Stimulated activated CD4-positive, alpha-beta T cell treated with anti-CD3 and anti-CD28 coated beads, TNF-alpha, amount 100 ng/mL, for 4 hours (primary cell): ENCODE data around the gene KMT2B.

Experiments used
- DNase-seq, 3 experiments: peaks; one replicate each; pipeline ENCODE4 v3.0.0-alpha.2; 2020; ENCODE audit warnings: low read depth in 3 of 3

The KMT2B gene

DNA sequence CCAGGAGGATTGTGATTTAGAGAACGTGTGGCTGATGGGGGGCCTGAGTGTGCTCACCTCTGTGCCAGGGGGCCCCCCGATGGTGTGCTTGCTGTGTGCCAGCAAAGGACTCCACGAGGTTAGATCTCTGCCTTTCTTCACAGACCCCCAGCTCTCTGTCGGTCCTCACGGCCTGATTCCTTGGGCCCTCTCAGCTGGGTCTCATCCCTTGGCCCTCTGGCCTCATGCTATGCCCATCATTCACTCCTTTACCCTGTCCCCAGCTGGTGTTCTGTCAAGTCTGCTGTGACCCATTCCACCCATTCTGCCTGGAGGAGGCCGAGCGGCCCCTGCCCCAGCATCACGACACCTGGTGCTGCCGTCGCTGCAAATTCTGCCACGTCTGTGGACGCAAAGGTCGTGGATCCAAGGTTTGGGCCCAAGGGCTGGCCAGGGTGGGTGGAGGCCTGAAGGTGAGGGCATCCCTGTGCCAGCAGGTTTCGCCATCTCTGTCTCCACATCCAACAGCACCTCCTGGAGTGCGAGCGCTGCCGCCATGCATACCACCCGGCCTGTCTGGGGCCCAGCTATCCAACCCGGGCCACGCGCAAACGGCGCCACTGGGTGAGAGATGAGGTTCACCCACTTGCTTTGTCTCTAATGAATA lies 7.5 kb downstream of the KMT2B start:
- DNase-seq: no peak

DNA sequence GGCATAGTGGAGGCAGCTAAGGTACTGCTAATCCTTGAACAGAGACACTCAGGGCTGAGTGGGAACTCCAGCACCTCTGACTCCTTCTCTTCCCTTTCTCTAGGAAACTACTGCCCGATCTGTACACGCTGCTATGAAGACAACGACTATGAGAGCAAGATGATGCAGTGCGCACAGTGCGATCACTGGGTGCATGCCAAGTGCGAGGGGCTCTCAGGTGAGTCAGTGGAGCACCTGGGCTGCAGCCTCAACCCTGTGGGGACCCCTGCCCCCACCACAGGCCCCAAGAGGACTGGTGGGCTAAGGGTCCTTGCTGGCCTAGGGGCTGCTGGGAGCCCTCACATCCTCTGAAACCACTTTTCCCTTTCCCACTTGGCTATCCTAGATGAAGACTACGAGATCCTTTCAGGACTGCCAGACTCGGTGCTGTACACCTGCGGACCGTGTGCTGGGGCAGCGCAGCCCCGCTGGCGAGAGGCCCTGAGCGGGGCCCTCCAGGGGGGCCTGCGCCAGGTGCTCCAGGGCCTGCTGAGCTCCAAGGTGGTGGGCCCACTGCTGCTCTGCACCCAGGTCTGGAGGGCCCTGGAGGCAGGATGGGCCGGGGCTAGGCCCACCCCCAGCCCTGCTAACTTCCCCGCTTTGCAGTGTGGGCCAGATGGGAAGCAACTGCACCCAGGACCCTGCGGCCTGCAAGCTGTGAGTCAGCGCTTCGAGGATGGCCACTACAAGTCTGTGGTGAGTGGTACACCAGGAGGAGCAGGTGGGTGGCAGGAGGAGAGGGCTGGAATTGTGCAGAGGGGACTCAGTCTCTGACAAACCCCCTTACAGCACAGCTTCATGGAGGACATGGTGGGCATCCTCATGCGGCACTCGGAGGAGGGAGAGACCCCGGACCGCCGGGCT lies 9.5 kb downstream of the KMT2B start:
- no peak for DNase-seq

- DNase-seq: no peak
These were observed 10.3 kb downstream of the KMT2B start for GRCh38 chr19:35727956-35728706.

DNA sequence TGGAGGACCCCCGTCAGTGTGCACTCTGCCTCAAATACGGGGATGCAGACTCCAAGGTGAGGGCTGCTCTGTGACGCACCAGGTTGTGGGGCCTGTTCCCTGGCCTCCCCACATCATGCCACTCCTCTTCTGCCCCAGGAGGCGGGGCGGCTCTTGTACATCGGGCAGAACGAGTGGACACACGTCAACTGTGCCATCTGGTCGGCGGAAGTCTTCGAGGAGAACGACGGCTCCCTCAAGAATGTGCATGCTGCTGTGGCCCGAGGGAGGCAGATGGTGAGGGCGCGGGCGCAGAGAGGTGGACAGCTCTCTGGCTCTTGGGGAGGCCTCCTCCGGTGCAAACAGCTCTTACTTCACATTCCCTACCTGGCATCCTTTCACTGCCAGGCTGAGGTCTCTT lies 11.2 kb downstream of the KMT2B start:
- no peak for DNase-seq

DNA sequence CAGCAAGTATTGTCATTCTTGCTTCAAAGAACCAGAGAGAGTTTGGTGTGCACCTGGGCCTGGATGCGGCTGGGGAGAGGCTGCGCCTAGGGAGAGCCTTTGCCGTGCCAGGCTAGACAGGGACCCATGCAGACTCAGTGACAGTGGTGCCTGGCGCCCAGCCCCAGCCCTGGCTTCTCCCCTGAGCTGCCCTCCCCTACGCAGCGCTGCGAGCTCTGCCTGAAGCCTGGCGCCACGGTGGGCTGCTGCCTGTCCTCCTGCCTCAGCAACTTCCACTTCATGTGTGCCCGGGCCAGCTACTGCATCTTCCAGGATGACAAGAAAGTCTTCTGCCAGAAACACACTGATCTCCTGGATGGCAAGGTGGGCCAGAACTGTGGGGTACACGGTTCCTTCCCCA lies 12.0 kb downstream of the KMT2B start:
- DNase-seq: no peak

GRCh38 chr19:35730326-35730725 lies 12.5 kb downstream of the KMT2B start:
- no peak for DNase-seq

DNA sequence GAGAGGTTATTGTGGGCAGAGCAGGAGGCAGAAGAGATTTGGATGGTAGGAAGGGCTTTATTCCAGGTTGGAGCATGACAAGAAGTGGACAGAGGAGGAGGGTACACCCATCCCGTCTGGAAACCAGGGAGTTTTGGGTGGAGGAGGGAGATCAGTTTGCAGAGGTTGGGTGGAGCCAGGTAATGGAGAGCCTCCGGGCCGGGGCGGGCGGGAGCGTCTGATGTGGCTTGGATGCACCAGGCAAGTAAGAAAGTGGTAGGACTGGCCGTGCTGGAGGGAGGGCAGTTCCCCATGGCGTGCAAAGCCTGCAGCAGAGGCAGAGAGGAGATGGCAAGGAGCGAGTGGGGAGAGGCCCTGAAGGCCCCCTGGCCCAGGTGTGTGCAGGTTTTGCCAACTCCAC lies 13.6 kb downstream of the KMT2B start:
- DNase-seq: no peak

DNA sequence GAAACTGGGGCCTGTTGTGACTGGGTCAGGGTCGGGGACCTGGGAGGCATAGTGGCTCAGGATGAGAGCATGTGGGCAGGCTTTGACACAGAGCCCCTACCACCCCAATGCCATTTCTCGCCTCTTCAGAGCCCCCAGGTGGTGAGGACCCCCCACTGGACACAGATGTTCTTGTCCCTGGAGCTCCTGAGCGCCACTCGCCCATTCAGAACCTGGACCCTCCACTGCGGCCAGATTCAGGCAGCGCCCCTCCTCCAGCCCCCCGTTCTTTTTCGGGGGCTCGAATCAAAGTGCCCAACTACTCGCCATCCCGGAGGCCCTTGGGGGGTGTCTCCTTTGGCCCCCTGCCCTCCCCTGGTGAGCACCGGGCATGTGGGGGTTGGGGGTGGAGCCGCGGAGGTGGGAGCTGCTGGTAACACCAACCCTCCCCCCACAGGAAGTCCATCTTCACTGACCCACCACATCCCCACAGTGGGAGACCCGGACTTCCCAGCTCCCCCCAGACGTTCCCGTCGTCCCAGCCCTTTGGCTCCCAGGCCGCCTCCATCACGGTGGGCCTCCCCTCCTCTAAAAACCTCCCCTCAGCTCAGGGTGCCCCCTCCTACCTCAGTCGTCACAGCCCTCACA lies 14.1 kb downstream of the KMT2B start:
- no peak for DNase-seq

- no peak for DNase-seq
These were observed 14.9 kb downstream of the KMT2B start for GRCh38 chr19:35732540-35733179.

DNA sequence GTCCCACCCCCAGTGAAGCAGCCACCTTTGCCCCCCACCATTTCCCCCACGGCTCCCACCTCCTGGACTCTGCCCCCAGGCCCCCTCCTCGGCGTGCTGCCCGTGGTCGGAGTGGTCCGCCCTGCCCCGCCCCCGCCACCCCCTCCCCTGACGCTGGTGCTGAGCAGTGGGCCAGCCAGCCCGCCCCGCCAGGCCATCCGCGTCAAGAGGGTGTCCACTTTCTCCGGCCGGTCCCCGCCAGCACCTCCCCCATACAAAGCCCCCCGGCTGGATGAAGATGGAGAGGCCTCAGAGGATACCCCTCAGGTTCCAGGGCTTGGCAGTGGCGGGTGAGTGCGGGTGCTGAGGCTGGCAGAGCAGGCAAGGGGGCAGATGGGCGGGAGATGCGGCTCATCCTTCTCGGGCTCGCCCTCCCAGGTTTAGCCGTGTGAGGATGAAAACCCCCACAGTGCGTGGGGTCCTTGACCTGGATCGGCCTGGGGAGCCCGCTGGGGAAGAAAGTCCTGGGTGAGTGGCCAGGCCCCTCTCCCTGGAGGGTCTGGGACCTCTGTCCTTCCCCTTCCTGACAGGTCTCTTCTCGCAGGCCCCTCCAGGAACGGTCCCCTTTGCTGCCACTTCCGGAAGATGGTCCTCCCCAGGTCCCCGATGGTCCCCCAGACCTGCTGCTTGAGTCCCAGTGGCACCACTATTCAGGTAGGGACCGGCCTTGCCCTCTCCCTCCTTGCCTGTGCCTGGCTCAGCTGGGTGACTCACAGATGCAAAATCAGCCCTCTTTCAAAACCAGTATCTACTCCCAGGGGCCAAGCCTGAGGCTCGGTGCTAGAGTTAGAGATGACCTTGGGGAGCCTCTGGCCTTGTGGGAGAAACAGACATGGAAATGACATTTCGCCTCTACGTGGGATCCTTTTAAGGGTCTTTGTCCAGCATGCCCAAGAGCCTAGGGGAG lies 15.7 kb downstream of the KMT2B start:
- DNase-seq: no peak

DNA sequence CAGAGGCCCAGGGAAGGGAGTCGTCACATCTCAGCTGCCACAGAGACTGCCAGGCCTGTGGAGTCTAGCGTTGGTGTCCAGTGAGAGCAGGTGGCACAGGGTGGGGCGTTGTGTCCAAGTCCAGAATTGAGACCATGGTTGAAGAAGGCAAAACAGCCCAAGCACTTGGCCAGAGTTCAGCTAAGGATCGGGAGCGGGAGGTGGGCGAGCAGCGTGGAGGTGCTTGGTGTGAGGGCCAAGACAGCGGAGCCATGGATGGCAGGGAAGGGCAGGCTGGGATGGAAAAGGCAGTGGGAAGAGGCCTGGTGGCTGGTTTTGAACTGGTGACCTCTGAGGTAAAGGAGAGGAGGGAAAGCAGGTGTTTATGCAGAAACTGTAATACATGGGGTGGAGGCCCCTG lies 16.5 kb downstream of the KMT2B start:
- no peak for DNase-seq

GRCh38 chr19:35734889-35735288 lies 17.1 kb downstream of the KMT2B start:
- no peak for DNase-seq

DNA sequence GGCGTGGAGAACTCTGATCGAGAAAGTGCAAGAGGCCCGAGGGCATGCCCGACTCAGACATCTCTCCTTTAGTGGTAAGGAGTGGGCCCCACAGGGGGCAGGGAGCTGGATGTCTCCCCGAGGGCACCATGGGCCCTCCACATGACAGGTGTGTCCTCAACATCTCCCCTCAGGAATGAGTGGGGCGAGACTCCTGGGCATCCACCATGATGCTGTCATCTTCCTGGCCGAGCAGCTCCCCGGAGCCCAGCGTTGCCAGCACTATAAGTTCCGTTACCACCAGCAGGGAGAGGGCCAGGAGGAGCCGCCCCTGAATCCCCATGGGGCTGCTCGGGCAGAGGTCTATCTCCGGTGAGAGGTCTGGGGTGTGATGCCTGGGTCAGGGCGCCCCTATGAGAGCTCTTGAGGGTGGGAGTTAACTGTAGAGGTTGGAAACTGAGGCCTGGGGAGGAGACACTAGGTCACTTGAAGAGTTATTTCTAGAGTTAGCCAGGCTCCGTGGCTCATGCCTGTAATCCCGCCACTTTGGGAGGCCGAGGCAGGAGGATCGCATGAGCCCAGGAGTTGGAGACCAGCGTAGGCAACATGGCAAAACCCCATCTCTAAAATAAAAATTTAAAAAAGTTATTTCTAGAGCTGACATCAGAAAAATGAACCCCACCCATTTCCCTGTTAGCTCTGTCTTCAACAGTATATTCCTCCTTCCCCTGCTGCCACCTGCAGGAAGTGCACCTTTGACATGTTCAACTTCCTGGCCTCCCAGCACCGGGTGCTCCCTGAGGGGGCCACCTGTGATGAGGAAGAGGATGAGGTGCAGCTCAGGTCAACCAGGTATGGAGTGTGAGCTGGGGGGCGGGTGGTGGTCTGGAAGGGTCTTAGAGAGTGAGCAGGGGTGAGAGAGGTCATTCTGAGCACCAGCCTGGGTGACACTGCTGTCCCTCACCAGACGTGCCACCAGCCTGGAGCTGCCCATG lies 19.4 kb downstream of the KMT2B start:
- DNase-seq: no peak

- no peak for DNase-seq
These were observed 20.5 kb downstream of the KMT2B start for GRCh38 chr19:35738021-35738886.

- DNase-seq: no peak
These were observed 21.1 kb downstream of the KMT2B start for GRCh38 chr19:35738887-35739229.

DNA sequence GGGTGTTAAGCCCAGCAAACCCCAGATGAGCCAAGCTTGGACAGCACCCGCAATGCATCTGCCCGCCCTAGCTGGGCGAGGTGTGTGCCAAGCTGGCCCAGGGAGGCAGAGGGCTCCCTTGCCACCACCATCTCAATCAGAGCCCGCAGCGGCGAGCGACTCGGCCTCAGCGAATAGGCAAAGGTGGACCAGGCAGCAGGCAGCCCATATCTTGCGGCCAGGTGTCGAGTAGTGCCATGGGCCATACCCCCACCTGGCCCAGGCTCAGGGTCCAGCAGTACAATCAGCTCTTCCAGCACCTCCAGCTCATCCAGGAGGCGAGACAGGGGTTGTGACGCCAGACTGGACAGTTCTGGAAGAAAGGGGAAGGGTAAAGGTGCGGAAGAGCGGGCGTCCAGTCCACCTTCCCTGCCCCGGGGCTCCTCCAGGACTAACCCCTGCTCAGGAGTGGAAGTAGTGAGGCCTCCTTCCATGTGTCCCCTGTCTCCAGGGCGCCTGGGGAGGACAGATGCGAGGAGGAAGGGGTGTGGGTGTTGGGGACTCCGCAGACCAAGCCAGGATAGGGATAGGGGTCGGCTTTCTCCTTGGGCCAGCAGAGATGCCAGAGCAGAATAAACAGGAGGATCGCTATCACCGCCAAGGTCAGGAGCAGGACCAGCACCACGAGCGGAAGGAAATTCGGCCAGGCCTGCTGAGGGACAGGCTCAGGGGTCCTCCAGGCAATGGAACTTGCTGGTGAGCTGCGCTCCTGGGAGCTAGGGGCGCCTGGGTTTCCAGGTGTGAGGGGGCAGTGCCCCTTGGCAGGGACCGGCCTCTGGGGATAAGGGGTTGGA lies 21.7 kb downstream of the KMT2B start:
- DNase-seq: no peak

GRCh38 chr19:35740108-35740422 lies 22.3 kb downstream of the KMT2B start:
- DNase-seq: no peak
